ENCODE results near the gene BCL11A.
A peak's percentile ranks its signal among the peaks of the same experiment; 100 is the strongest.

GRCh38 chr2:60530660-60531281, 22.7 kb downstream of the BCL11A start:
- no peak for TF ChIP-seq POLR2A (IDR thresholded peaks at IDR 0.05)
- no peak for TF ChIP-seq CTCF (IDR thresholded peaks at IDR 0.05)
- peak in 2 of 4 donors; percentile 8 to 14 for TF ChIP-seq POLR2AphosphoS5 (IDR thresholded peaks at IDR 0.05)
- no peak for TF ChIP-seq EP300 (IDR thresholded peaks at IDR 0.05)
